HG03159 (cell line): Measurements from ENCODE around the gene CAPN1.
"Not testable (repeated sequence)": the region's sequence is repeated elsewhere in the genome, so short reads cannot be mapped to it uniquely, and the experiment has no call there.

Experiments
- ATAC-seq: cut with Tn5 transposase; IDR thresholded peaks from one replicate; pipeline ENCODE4 v1.9.1; 2021; ENCODE audit warnings: mild to moderate bottlenecking, moderate library complexity; ENCODE audit not compliant: unreplicated experiment

The CAPN1 gene

DNA sequence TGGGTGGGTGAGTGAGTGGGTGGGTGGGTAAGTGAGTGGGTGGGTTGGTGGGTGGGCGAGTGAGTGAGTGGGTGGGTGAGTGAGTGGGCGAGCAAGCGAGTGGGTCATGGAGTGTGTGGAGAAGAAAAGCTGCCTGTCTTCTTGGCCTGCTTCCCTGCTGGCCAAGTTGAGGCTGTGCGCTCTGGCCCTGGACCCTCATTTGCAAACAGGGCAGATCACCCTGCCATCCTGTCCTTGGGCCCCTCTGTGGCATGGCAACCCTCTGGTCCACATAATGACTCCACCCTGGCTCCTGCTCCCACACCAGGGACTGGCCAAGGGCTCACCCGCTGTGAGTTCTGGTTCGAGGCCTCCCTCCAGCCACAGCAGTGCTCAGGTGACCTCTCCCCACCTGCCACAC lies 35.1 kb downstream of the CAPN1 start:
- no peak for ATAC-seq

DNA sequence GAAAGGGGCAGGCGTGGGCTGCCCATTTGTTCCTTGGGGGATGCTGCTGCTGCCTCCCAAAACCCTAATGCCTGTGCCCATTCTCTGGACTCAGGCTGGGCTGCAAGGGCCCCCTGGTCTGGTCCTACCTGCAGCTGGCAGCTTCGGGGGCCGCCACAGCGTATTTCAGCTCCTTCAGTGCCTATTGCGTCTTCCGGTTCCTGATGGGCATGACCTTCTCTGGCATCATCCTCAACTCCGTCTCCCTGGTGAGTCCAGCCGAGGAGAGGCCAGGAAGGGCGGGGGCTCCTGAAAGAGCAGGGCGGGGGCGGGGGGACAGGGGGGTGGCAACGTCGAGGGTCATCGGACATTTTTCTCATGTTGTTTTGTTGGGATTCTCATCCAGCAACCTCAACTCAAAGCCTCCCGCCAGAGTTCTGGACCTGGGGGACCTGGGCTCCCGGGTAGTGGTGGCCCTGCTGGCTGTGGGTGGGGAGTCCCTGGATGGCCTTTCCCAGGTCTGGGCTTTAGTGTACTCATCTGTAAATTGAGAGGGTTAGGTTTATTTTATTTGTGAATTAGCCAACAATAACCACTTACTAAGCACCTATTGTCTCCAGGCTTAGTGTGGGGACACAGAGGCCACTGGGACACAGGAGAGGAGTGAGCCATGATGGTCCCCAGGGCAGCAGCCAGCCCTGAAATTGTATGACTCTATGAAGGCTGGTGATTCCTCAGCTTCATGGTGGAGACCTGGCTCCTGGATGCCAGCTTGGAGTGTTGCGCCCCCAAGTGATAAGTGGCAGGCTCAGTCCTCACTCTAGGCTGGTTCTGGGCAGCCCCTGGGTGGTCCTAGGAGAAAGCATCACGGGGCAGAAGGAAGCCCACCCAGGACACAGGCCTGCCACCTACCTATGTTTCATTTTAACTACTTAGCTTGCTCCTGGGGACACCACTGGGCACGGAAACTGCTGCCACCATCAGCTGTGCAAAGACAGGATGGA lies 36.0 kb downstream of the CAPN1 start:
- no peak for ATAC-seq

DNA sequence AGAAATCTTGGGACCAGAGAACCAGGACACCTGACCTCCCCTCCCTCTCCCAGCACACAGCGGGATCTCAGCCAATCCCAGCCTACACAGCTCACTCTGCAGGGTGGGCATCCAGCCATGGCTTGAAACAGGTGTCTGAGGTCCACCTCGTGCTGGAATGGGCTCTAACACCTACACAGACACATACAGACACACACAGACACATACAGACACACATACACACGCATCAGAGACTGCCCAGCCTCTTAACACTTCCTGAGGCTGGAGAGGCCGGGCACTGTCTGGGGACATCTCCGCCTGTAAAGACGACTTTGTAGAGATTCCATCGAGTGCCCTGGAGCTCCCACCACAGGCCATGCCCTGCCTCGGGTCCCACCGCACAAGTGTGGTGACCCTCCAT lies 36.7 kb downstream of the CAPN1 start:
- ATAC-seq: no peak

DNA sequence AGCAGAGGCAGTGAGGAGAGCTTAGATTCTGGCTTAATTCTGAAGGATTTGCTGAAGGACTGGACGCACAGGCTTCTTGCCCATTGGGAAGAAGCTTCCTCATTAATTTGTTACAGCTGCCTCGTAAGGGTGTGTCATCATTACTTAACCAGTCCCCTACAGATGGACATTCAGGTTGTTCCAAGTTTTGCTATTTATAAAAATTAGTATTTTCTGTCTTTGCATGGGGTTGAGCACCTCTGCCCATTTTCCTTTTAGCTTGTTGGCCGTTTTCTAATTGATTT lies 38.1 kb downstream of the CAPN1 start:
- no peak for ATAC-seq

DNA sequence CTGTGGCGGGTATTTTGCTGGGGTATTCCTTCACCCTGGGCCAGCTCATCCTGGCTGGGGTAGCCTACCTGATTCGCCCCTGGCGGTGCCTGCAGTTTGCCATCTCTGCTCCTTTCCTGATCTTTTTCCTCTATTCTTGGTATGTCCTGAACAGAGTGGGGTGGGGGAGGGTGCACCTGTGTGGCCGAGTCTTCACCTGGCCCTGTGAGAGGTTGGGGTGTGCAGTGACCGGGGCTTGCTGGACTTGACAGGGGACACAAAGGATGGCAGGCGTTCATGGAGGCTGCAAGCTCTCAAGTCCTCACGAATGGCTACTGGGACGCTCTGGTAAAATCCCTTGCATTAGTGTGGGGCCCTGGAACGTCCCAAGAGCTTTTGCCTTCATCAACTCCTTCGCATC lies 39.3 kb downstream of the CAPN1 start:
- no peak for ATAC-seq

DNA sequence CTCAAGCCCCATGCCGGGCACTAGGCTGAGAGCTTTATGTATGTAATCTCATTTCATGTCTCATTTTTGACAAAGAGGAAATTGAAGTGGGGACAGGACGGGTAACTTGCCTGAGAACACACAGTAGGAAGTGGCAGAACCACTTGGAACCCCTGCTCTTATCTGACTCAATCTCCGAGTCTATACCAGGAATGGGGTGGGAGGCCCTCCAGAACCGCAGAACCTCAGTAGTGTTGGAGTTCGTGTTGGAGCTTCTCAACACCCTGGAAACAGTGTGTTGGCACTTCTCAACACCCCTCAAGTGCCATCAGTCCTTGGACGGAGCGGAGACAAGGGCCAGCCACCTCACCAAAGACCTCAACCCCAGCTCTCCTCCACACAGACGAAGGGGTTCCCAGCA lies 41.3 kb downstream of the CAPN1 start:
- no peak for ATAC-seq

DNA sequence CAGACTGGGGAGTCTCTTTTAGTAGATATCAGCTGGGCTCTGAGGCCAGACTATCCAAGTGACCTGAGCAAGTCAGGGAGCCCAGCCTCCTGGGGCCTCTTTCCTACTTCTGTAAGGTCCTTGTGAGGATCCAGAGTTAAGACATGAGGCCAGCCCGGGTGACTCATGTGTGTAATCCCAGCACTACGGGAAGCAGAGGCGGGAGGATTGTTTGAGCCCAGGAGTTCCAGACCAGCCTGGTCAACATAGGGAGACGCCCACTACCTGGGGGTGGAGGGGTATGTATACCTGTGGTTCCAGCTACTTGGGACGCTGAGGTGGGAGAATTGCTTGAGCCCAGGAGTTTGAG lies 43.2 kb downstream of the CAPN1 start:
- no peak for ATAC-seq

DNA sequence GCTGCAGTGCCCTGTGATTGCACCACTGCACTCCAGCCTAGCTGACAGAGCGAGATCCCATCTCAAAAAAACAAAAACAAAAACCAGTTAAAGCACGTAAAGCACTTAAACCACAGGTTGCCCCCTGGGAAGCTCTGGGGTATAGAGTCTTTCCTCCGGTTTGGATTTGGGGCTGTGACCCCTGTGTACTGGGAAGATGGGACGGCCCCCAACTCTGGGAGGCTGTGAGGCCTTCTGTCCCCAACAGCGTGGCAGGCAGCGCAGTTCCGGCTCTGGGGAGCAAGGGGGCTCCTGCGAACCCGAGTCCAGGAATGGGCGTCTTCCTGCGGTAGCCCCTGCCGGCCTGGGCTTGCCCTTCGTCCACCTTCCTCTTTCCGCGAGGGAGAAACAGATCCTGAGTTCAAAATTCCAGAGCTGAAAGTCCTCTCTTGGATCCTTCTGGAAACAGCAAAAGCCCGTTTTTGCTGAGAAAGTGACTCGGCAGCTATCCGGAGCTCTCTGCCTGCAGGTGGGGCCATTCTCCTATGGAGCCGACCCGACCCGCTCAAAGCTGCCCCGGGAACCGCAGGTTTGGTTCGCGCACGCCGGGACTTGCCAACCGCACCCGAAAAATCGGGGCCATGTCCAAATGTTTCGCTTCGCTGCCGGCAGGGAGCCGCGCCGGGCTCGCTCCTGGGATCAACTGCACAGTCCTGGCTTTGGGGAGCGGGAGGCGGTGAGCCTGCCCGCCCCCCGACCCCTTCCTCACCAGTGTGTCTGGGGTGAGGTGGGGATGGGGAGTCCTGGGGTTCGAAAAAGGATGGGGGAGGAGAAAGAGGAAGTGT lies 43.8 kb downstream of the CAPN1 start:
- ATAC-seq: no peak

DNA sequence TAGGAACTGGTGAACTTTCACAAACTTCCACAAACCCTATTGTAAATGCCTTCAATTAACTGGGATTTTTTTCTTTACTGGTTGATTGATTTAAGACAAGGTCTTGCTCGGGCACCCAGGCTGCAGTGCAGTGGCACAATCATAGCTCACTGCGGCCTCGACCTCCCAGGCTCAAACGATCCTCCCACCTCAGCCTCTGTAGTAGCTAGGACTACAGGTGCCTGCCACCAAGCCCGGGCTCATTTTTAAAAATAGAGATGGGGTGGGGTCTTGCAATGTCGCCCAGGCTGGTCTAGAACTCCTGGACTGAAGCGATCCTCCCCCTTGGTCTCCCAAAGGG lies 44.3 kb downstream of the CAPN1 start:
- no peak for ATAC-seq

DNA sequence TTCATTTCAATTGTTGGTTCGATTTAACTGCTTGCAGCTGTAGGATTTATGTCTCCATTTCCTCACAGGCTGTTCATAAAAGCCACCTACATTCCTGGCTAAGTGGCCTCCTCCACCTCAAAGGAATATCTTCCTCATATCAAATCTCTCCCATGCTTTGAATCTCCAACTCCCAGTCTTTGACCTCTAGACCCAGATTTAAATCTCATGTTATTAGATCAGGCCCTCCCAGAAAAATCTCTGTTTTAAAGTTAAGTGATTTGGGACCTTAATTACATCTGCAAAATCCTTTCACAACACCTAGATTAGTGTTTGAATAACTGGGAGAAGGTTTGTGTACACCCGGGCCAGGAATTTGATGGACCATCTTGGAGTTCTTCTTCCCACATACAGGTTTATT lies 46.2 kb downstream of the CAPN1 start:
- no peak for ATAC-seq

DNA sequence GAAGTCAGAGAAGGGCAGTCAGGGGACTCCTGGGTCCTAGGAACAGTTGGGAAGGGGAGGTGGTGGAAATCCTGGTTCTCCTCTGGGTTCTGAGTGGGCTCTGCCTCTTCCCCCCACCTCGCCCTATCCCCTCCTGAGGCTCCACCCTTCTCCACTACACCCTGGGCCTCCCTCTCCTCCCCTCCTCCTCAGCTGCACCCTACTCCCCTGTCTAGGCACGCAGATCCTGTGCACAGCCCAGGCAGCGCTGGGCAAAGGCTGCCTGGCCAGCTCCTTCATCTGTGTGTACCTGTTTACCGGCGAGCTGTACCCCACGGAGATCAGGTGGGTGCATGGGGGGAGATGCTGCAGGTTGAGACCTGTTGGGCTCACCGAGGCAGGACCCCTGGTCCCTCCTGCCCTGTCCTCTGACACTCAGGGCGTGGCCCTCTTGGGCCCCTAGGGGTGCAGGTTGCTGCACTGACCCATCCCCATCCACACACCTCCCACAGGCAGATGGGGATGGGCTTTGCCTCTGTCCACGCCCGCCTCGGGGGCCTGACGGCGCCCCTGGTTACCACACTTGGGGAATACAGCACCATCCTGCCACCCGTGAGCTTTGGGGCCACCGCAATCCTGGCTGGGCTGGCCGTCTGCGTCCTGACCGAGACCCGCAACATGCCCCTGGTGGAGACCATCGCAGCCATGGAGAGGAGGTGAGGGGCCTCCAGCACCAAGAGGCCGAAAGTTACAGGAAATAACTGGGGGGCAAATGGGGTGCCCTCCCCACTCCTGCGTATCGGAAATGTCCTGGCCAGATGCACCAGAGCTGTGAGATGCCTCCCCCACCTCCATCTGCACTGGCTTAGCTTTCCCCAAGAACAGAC lies 54.7 kb downstream of the CAPN1 start:
- ATAC-seq: no peak

DNA sequence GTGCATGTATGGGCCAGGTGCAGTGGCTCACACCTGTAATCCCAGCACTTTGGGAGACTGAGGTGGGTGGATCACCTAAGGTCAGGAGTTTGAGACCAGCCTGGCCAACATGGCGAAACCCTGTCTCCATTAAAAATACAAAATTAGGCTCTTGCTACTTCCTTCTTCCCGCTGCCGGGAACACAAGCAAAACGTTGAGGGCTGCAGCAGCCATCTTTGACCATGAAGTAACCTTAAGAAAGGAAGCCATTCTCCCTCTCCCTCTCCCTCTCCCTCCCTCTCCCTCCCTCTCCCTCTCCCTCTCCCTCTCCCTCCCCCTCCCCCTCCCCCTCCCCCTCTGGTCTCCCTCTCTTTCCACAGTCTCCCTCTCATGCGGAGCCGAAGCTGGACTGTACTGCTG lies 56.6 kb downstream of the CAPN1 start:
- not testable (repeated sequence) for ATAC-seq

DNA sequence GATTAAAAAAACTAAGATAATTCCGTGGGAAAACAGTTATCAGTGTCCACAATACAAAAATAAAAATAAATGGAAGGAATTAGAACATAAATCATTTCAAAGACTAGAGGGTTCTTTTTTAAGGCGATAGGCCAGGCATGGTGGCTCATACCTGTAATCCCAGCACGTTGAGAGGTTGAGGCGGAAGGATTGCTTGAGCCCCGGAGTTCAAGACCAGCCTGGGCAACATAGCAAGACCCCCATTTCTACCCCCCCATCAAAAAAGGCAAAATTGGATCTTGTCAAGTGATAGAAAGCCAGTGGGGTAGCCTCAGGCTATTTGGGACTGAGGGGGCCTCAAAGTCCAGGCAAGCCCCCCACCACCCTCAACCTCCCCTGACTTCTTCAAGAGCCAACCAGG lies 59.4 kb downstream of the CAPN1 start:
- no peak for ATAC-seq

DNA sequence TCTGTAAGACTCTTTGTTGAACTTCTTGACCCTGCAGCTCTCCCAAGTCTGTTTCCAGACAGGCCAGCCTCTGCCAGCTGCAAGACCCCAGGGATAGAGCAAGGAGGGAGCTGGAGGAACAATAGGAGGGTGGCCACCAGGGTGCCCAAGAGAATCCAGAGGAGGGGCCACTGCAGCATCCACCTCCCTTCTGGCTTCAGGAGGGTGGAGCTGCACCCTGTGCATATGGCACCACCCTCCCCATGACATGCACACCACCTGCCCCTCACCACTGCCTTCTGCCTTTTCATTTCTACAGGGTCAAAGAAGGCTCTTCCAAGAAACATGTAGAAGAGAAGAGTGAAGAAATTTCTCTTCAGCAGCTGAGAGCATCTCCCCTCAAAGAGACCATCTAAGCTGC lies 60.0 kb downstream of the CAPN1 start:
- ATAC-seq: no peak

DNA sequence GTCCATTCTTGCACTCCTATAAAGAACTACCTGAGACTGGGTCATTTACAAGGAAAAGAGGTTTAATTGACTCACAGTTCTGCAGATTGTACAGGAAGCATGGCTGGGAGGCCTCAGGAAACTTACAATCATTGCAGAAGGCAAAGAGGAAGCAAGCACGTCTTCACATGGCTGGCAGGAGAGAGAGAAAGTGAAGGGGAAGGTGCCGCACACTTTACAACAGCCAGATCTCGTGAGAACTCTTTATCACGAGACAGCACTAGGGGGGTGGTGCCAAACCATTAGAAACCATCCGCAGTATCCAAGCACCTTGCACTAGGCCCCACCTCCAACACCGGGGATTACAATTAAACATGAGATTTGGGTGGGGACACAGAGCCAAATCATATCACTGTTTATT lies 60.7 kb downstream of the CAPN1 start:
- no peak for ATAC-seq

DNA sequence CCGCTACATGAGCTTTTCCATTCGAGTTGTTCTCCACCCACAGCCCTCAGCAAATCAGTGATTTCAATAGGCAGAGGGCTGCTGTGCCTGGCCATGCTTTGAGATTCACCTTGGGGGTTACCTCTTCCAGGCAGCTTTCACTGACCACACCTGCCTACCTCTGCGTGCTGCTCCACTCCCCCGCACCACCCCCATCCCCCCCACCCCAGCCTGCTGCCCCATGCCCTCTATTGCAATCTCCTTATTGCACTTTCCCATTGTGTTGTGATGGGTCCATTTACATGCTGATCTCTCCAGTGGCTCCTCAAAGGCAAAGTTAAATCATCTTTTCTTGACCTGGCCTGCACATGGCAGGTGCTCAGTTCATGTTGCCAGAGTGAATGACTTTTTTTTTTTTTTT lies 62.1 kb downstream of the CAPN1 start:
- no peak for ATAC-seq

DNA sequence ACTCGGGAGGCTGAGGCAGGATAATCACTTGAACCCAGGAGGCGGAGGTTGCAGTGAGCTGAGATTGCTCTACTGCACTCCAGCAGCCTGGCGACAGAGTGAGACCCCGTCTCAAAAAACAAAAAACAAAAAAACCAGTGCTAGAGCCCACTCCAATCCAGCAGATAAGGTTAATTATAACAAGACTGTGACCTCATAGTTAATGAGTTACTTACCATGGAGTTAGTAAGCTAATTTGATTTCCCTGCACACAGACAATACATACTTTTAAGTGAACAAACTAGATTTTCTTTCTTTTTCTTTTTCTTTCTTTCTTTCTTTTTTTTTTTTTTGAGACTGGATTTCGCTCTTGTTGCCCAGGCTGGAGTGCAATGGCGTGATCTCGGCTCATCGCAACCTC lies 63.3 kb downstream of the CAPN1 start:
- not testable (repeated sequence) for ATAC-seq

DNA sequence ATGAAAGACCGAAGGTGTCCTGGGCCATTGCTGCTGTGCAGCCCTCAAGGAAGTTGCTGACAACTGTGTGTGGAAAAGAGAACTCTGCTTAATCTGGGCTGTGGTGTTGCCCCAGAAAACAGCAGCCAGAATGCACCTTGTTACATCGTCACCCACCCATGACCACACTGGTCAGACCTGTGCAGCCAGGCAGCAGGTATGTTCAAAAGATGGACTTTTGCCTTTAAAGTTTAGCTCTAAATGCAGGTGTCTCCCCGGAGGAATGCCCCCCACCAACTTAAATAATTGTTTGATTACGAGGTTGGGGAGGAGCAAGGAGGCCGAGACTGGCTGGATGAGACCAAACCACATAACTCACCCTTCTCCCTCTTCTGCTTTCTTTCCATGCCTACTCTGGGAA lies 64.8 kb downstream of the CAPN1 start:
- no peak for ATAC-seq

DNA sequence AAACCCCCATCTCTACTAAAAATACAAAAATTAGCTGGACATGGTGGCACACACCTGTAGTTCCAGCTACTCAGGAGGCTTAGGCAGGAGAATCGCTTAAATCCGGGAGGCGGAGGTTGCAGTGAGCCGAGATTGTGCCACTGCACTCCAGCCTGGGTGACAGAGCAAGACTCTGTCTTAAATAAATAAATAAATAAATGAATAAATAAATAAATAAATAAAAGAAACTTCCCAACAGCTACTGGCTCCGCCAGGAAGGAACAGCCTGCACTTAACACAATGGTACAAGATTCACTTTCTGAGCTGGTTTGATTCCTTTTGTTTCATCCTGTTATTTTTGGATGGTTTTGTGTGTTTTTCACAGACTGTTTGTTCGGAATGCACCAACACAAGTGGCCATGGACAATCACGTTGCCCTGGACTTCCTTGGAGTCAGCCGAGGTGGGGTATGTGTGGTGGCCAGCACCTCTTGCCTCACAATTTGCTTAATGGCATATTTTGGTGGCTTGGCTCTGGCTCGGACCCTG lies 66.5 kb downstream of the CAPN1 start:
- ATAC-seq: not testable (repeated sequence)

DNA sequence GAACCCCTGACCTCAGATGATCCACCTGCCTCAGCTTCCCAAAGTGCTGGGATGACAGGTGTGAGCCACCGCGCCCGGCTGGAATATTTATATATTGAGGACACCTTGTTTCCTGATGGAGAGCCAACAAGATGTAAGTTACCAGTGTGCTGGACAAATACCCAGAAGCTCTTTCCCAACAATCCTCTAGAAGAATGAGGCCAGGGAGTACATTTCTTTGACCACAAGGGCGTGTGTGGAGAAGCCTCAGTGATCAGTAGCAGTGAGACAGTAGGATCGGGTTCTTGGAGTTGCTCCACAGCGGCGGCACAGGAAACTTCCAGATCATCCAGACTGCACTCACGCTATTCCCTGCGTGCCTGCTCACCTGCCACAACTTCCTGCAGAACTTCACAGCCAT lies 69.7 kb downstream of the CAPN1 start:
- ATAC-seq: no peak

DNA sequence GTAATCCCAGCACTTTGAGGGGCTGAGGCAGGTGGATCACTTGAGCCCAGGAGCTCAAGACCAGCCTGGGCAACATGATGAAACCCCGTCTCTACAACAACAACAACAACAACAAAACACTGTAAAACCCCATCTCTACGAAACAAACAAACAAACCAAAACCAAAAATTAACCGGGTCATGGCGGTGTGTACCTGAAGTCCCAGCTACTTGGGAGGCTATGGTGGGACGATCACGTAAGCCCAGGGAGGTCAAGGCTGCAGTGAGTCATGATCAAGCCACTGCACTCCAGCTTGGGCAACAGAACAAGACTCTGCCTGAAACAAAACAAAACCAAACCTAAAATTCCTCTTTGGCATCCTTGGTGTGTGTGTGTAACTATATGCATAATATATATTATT lies 73.0 kb downstream of the CAPN1 start:
- no peak for ATAC-seq
